ENCODE data around the gene KISS1. TPM values are rescaled to one million over a fixed set of nuclear protein-coding genes. Genes with fewer than 3 reads are reported as not detected.

The KISS1 gene
- total RNA-seq, 6 donors from 2014 or later = 0.91 to 6.5 TPM; not detected in 4

GRCh38 chr1:204191456-204191855 lies 4.8 kb downstream of the KISS1 start:
- WGBS, 2 donors = 86 to 92% methylated on average over 4 to 7 of the region's 7 CpGs
- no peak for ATAC-seq (ENCODE audit: low FRiP score in 2 of 2)
- H3K27ac ChIP-seq = no peak overlapping the region
- no peaks in the 10 kb centered on the region for H3K36me3 ChIP-seq
- H3K27me3 ChIP-seq = peaks cover 0 to 6% (median 2%) of the 10 kb centered on the region in 4 donors
- DNase-seq = peak in 1 of 2 donors; percentile 10
- H3K4me3 ChIP-seq = no peak overlapping the region
- H3K9me3 ChIP-seq = no peaks in the 10 kb centered on the region
- TF ChIP-seq EP300 (IDR thresholded peaks at IDR 0.05) (no peak), POLR2A (IDR thresholded peaks at IDR 0.05) (no peak), CTCF (IDR thresholded peaks at IDR 0.05) (no peak), POLR2AphosphoS5 (IDR thresholded peaks at IDR 0.05) (no peak)
- peaks cover 0 to 12% (median 3%) of the 10 kb centered on the region in 4 donors for H3K4me1 ChIP-seq

- 12 to 29% methylated on average over 20 to 44 of the region's 44 CpGs for WGBS, 2 donors
- H3K27me3 ChIP-seq = peaks cover 0 to 6% (median 2%) of the 10 kb centered on the region in 4 donors
- DNase-seq = peak; percentile 27 to 85
Observed at GRCh38 chr1:204190212-204191211, 5.8 kb downstream of the KISS1 start.

GRCh38 chr1:204188959-204189639 lies 7.2 kb downstream of the KISS1 start:
- no peaks in the 10 kb centered on the region for H3K9me3 ChIP-seq
- no peaks in the 10 kb centered on the region for H3K36me3 ChIP-seq
- WGBS, 2 donors = 74 to 78% methylated on average over 11 of the region's 11 CpGs
- no peak overlapping the region for H3K4me3 ChIP-seq
- no peak overlapping the region for H3K27ac ChIP-seq
- ATAC-seq (ENCODE audit: low FRiP score in 2 of 2) = no peak
- H3K27me3 ChIP-seq = peaks cover 0 to 6% (median 2%) of the 10 kb centered on the region in 4 donors
- TF ChIP-seq POLR2AphosphoS5 (IDR thresholded peaks at IDR 0.05) (no peak), POLR2A (IDR thresholded peaks at IDR 0.05) (no peak), EP300 (IDR thresholded peaks at IDR 0.05) (no peak), CTCF (IDR thresholded peaks at IDR 0.05) (no peak)
- peaks cover 0 to 12% (median 3%) of the 10 kb centered on the region in 4 donors for H3K4me1 ChIP-seq
- DNase-seq = no peak

More at GRCh38 chr1:204190212-204191211, 5.8 kb downstream of the KISS1 start:
- peak in 1 of 2 donors; percentile 81 for ATAC-seq (ENCODE audit: low FRiP score in 2 of 2)
- Histone ChIP-seq H3K27ac (no peak overlapping the region), H3K9me3 (no peaks in the 10 kb centered on the region), H3K36me3 (no peaks in the 10 kb centered on the region), H3K4me3 (peak overlapping the region in 3 of 4 donors; percentile 19 to 33 (median 32)), H3K4me1 (peaks cover 0 to 12% (median 3%) of the 10 kb centered on the region in 4 donors)
- no peak for TF ChIP-seq EP300 (IDR thresholded peaks at IDR 0.05)
- TF ChIP-seq POLR2A (IDR thresholded peaks at IDR 0.05) = no peak
- no peak for TF ChIP-seq POLR2AphosphoS5 (IDR thresholded peaks at IDR 0.05)
- no peak for TF ChIP-seq CTCF (IDR thresholded peaks at IDR 0.05)

GRCh38 chr1:204186597-204186996 lies 9.7 kb downstream of the KISS1 start:
- H3K36me3 ChIP-seq = no peaks in the 10 kb centered on the region
- no peaks in the 10 kb centered on the region for H3K9me3 ChIP-seq
- peaks cover 0 to 12% (median 3%) of the 10 kb centered on the region in 4 donors for H3K4me1 ChIP-seq
- ATAC-seq (ENCODE audit: low FRiP score in 2 of 2) (no peak), DNase-seq (no peak)
- H3K4me3 ChIP-seq = no peak overlapping the region
- 66 to 73% methylated on average over 10 of the region's 10 CpGs for whole genome bisulfite sequencing, 2 donors
- TF ChIP-seq POLR2AphosphoS5 (IDR thresholded peaks at IDR 0.05) = no peak
- no peak for TF ChIP-seq POLR2A (IDR thresholded peaks at IDR 0.05)
- TF ChIP-seq EP300 (IDR thresholded peaks at IDR 0.05) = no peak
- TF ChIP-seq CTCF (IDR thresholded peaks at IDR 0.05) = no peak
- peaks cover 0 to 6% (median 2%) of the 10 kb centered on the region in 4 donors for H3K27me3 ChIP-seq
- no peak overlapping the region for H3K27ac ChIP-seq
